PFSK-1 (cell line): ENCODE measurements around the gene H2BK1.

Experiments used
- REST ChIP-seq, 2 experiments: IDR thresholded peaks; 2 replicates each; pipeline versions ENCODE4 v1.6.1 to v1.8.0; 2011 to 2012; ENCODE audit warnings: low read depth in 2 of 2, low read length in 2 of 2, control low read depth in 1 of 2, inconsistent platforms in 1 of 2, mild to moderate bottlenecking in 1 of 2, moderate library complexity in 1 of 2; ENCODE audit not compliant: insufficient read depth in 1 of 2
- TAF1 ChIP-seq: IDR thresholded peaks from 2 replicates; pipeline ENCODE4 v1.6.1; 2012; ENCODE audit warnings: low read length, control low read depth, borderline replicate concordance; ENCODE audit not compliant: insufficient read depth

GRCh38 chr7:151198945-151199848, 11.1 kb downstream of the H2BK1 start:
- TF ChIP-seq REST (IDR thresholded peaks at IDR 0.05; ENCODE audit: insufficient read depth in 1 of 2, low read depth in 2 of 2, low read length in 2 of 2), result no peak
- TF ChIP-seq TAF1, result no peak
